ENCODE results near the gene ZFP69. TPM values are rescaled to one million over a fixed set of nuclear protein-coding genes. Genes with fewer than 3 reads are reported as not detected.

The ZFP69 gene
- total RNA-seq, 1 donor from 2014 or later, result 5.1 TPM

- TF ChIP-seq CTCF (conservative IDR thresholded peaks at IDR 0.05), result no peak
- Mint-ChIP-seq H3K4me3 (no peak overlapping the region), H3K27ac (no peak overlapping the region), H3K9me3 (peaks cover 8% of the 10 kb centered on the region), H3K27me3 (peaks cover 5% of the 10 kb centered on the region), H3K36me3 (peaks cover 6% of the 10 kb centered on the region), H3K4me1 (ENCODE audit: unreplicated experiment) (peaks cover 22% of the 10 kb centered on the region)
- no peak for DNase-seq (ENCODE audit: extremely low spot score, unreplicated experiment)
Measured at GRCh38 chr1:40534589-40534988, 57.5 kb downstream of the ZFP69 start.

- peaks cover 5% of the 10 kb centered on the region for H3K27me3 Mint-ChIP-seq
- H3K9me3 Mint-ChIP-seq, result peaks cover 7% of the 10 kb centered on the region
Measured at GRCh38 chr1:40535732-40536131, 58.6 kb downstream of the ZFP69 start.

GRCh38 chr1:40539338-40539737 lies 62.2 kb downstream of the ZFP69 start:
- Mint-ChIP-seq H3K27me3 (no peaks in the 10 kb centered on the region), H3K4me3 (no peak overlapping the region), H3K27ac (no peak overlapping the region), H3K4me1 (ENCODE audit: unreplicated experiment) (no peaks in the 10 kb centered on the region), H3K9me3 (no peaks in the 10 kb centered on the region), H3K36me3 (peaks cover 14% of the 10 kb centered on the region)
- no peak for DNase-seq (ENCODE audit: extremely low spot score, unreplicated experiment)
- no peak for TF ChIP-seq CTCF (conservative IDR thresholded peaks at IDR 0.05)

More at GRCh38 chr1:40535732-40536131, 58.6 kb downstream of the ZFP69 start:
- H3K36me3 Mint-ChIP-seq, result peaks cover 6% of the 10 kb centered on the region
- H3K27ac Mint-ChIP-seq, result no peak overlapping the region
- H3K4me3 Mint-ChIP-seq, result no peak overlapping the region
- no peak for TF ChIP-seq CTCF (conservative IDR thresholded peaks at IDR 0.05)
- no peak for DNase-seq (ENCODE audit: extremely low spot score, unreplicated experiment)
- H3K4me1 Mint-ChIP-seq (ENCODE audit: unreplicated experiment), result peaks cover 21% of the 10 kb centered on the region

Other genes starting within 250 kb of the ZFP69 start
- not detected in 2 replicates for gene TMCO2, start 229.4 kb upstream of the ZFP69 start, total RNA-seq (ENCODE audit: low replicate concordance)
- gene ZMPSTE24, start 219.1 kb upstream of the ZFP69 start, total RNA-seq (ENCODE audit: low replicate concordance), result 34.1 and 39.3 TPM in 2 replicates
- 7.7 and 19.8 TPM in 2 replicates for gene COL9A2, start 160.0 kb upstream of the ZFP69 start, total RNA-seq (ENCODE audit: low replicate concordance)
- gene SMAP2, start 103.6 kb upstream of the ZFP69 start, total RNA-seq (ENCODE audit: low replicate concordance), result 16.8 and 20.9 TPM in 2 replicates
- gene ZFP69B, start 26.8 kb upstream of the ZFP69 start, total RNA-seq (ENCODE audit: low replicate concordance), result 3.2 and 9.5 TPM in 2 replicates
- 10.9 and 14.3 TPM in 2 replicates for gene EXO5, start 31.5 kb downstream of the ZFP69 start, total RNA-seq (ENCODE audit: low replicate concordance)
- gene ZNF684, start 54.3 kb downstream of the ZFP69 start, total RNA-seq (ENCODE audit: low replicate concordance), result 3.1 and 3.3 TPM in 2 replicates
- gene RIMS3, start 188.4 kb downstream of the ZFP69 start, total RNA-seq (ENCODE audit: low replicate concordance), result 2.0 and 4.2 TPM in 2 replicates
- 70.0 and 71.3 TPM in 2 replicates for gene NFYC, start 214.4 kb downstream of the ZFP69 start, total RNA-seq (ENCODE audit: low replicate concordance)